Cerebellar cortex (tissue), 1 donor: Measurements from ENCODE around the gene DENND5A.
"Not testable (repeated sequence)": the region's sequence is repeated elsewhere in the genome, so short reads cannot be mapped to it uniquely, and the experiment has no call there.

Experiments
- DNase-seq: peaks from one replicate; pipeline ENCODE4 v3.0.0-alpha.2; 2015; ENCODE audit warnings: low spot score

DENND5A gene

GRCh38 chr11:9210922-9211320 is 54.2 kb downstream of the DENND5A start:
- no peak for DNase-seq

- no peak for DNase-seq
Observed at GRCh38 chr11:9210224-9210921, 54.8 kb downstream of the DENND5A start.

GRCh38 chr11:9209604-9210003 is 55.5 kb downstream of the DENND5A start:
- DNase-seq, result not testable (repeated sequence)

- no peak for DNase-seq
Observed at GRCh38 chr11:9208726-9209501, 56.2 kb downstream of the DENND5A start.

- DNase-seq, result no peak
Observed at GRCh38 chr11:9207229-9207628, 57.9 kb downstream of the DENND5A start.

GRCh38 chr11:9206496-9206895 is 58.7 kb downstream of the DENND5A start:
- DNase-seq, result no peak

- peak; percentile 35 for DNase-seq
Observed at GRCh38 chr11:9203691-9204311, 61.3 kb downstream of the DENND5A start.

- no peak for DNase-seq
Observed at GRCh38 chr11:9201372-9202162, 63.6 kb downstream of the DENND5A start.

- DNase-seq, result no peak
Observed at GRCh38 chr11:9200471-9200870, 64.7 kb downstream of the DENND5A start.

GRCh38 chr11:9193316-9193715 is 71.8 kb downstream of the DENND5A start:
- no peak for DNase-seq

GRCh38 chr11:9192561-9192960 is 72.6 kb downstream of the DENND5A start:
- DNase-seq, result no peak

- DNase-seq, result not testable (repeated sequence)
Observed at GRCh38 chr11:9190326-9191016, 74.7 kb downstream of the DENND5A start.

- DNase-seq, result not testable (repeated sequence)
Observed at GRCh38 chr11:9188860-9189259, 76.3 kb downstream of the DENND5A start.

- no peak for DNase-seq
Observed at GRCh38 chr11:9187616-9188015, 77.5 kb downstream of the DENND5A start.

GRCh38 chr11:9184516-9184915 is 80.6 kb downstream of the DENND5A start:
- DNase-seq, result no peak

- DNase-seq, result no peak
Observed at GRCh38 chr11:9182180-9182871, 82.8 kb downstream of the DENND5A start.

- no peak for DNase-seq
Observed at GRCh38 chr11:9180784-9181183, 84.4 kb downstream of the DENND5A start.

GRCh38 chr11:9179141-9179540 is 86.0 kb downstream of the DENND5A start:
- DNase-seq, result no peak

- DNase-seq, result no peak
Observed at GRCh38 chr11:9178716-9179115, 86.4 kb downstream of the DENND5A start.

GRCh38 chr11:9177438-9178091 is 87.6 kb downstream of the DENND5A start:
- no peak for DNase-seq
